Keratinocyte (primary cell): ENCODE results near the gene MPC1.

Source experiments
- EZH2 ChIP-seq: IDR thresholded peaks from one replicate; pipeline ENCODE4 v1.6.1; 2012; ENCODE audit warnings: inconsistent platforms, mild to moderate bottlenecking, low read length, moderate library complexity
- TF ChIP-seq, protein P1 (sequence below), 3 experiments: IDR thresholded peaks in 1 of 3; conservative IDR thresholded peaks in 1 of 3; optimal IDR thresholded peaks in 1 of 3; 2 replicates in 2 of 3; 3 replicates in 1 of 3; pipeline versions ENCODE3 to v1.5.1; 2011; ENCODE audit warnings: low read length in 3 of 3, mild to moderate bottlenecking in 3 of 3, moderate library complexity in 2 of 3, control low read depth in 1 of 3, inconsistent platforms in 1 of 3; ENCODE audit not compliant: insufficient read depth in 2 of 3; ENCODE audit errors: extremely low read depth in 1 of 3

DNA sequence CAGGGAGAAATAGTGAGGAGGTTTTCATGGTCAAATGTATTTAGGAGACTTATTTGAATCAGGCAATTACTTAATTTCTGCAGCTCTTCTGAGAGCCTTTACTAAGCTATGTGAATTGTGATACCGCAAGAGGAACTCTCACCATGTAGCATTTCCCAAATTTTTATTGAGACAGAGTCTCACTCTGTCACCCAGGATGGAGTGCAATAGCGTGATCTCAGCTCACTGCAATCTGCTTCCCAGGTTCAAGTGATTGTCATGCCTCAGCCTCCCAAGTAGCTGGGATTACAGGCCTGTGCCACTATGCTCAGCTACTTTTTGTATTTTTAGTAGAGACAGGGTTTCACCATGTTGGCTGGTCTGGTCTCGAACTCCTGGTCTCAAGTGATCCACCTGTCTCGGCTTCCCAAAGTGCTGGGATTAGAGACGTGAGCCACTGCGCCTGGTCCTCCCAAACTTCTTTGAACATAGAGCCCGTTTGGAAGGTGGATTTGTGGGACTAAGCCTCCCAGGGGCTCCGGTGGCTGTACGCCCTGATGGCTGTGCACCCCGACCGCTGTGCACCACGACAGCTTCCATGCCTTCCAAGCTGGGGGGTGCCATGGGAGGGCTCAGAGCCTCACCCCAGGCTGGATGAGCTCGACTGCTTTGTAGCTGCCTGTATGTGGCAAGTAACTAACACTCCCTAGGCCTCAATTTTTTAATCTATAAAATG lies 5.7 kb upstream of the MPC1 start:
- TF ChIP-seq, protein P1, sequence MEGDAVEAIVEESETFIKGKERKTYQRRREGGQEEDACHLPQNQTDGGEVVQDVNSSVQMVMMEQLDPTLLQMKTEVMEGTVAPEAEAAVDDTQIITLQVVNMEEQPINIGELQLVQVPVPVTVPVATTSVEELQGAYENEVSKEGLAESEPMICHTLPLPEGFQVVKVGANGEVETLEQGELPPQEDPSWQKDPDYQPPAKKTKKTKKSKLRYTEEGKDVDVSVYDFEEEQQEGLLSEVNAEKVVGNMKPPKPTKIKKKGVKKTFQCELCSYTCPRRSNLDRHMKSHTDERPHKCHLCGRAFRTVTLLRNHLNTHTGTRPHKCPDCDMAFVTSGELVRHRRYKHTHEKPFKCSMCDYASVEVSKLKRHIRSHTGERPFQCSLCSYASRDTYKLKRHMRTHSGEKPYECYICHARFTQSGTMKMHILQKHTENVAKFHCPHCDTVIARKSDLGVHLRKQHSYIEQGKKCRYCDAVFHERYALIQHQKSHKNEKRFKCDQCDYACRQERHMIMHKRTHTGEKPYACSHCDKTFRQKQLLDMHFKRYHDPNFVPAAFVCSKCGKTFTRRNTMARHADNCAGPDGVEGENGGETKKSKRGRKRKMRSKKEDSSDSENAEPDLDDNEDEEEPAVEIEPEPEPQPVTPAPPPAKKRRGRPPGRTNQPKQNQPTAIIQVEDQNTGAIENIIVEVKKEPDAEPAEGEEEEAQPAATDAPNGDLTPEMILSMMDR (optimal IDR thresholded peaks at IDR 0.05 in 1 of 3, IDR thresholded peaks at IDR 0.05 in 1 of 3, conservative IDR thresholded peaks at IDR 0.05 in 1 of 3; ENCODE audit: extremely low read depth in 1 of 3, insufficient read depth in 2 of 3, low read length in 3 of 3), result no peak
- no peak for TF ChIP-seq EZH2
